HG03175 (cell line): ENCODE results near the gene CASTOR1.

Experiments
- ATAC-seq: cut with Tn5 transposase; IDR thresholded peaks from one replicate; pipeline ENCODE4 v1.9.1; 2021; ENCODE audit warnings: mild to moderate bottlenecking, moderate library complexity; ENCODE audit not compliant: unreplicated experiment

The CASTOR1 gene

DNA sequence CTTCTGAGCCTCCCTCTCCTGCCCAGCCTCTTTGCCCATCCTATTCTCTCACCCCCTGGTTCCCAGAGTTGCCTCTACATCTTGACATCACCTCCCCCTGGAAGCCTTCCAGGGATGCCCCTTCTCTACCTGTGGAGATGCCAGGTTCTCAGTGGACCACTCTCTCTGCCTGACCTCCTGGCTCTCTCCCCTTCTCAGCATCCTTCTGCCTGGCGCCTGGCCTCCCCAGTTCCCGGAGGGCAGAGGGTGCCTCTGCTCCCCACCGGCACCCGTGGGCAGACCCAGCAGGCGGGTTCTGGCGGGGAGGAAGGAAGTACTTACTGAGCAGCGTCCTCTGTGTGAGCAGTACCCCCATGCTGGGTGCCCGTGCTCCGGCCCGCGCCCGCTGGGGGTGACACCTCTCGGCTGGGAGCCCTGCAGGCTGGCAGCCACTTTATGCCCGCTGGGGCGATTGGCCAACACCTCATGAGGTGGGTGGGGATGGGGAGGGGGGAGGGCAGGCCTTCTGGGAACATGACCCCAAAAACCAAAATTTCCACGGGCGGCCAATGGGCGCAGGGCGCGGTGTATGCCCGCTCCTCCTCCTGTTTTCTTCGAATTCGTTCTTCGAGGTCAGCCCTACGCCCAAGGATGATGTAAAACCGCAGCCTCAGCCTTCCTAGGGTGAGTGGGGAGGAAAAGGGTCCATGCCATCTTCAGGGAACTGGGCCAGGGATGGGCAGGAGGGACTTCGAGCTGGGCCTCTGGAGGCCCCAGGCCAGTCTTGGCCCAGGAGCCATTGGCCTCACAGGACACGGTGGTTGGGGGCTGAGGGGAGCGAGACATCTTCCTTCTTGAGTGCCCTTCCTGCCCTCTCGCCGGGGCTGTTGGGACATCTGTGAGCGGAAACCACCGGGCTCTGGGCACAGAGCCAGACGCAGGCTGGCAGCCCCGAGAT is 22.6 kb downstream of the CASTOR1 start, which contains the start of gene OSM:
Gene OSM, minus strand, starts transcription at position 407 of the 937 bp plus-strand sequence. Its CDS starts 52 bp downstream, at position 355.
- ATAC-seq: no peak

DNA sequence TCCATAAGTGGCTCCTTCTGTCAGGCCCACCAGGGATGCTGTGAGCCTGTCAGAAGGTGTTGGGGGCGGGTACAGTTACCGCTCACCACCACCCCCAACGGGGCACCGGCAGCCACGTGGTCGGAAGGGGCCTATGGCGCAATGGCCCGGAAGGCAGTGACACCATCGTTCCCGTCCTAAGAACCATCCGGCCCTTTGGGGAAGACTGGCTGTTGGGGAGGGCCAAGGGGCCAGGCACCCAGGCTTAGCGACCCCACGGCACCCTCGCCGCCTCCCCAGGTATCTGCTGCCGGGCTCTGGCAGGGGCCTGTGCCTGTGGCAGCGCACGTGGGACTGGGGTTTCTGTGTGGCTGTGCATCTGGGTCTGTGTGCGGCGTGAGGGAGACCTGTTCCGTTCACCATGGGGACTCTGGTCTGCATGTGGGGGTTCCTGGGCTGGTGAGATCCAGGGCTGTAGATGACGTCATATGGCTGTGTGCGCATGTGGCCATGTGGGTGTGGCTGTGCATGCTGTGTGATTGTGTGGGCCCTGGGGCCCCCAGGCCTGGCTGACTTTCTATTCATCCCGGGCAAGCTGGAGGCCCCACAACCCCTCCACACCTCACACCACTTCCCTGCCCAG is 23.4 kb downstream of the CASTOR1 start:
- ATAC-seq: peak; percentile 70

DNA sequence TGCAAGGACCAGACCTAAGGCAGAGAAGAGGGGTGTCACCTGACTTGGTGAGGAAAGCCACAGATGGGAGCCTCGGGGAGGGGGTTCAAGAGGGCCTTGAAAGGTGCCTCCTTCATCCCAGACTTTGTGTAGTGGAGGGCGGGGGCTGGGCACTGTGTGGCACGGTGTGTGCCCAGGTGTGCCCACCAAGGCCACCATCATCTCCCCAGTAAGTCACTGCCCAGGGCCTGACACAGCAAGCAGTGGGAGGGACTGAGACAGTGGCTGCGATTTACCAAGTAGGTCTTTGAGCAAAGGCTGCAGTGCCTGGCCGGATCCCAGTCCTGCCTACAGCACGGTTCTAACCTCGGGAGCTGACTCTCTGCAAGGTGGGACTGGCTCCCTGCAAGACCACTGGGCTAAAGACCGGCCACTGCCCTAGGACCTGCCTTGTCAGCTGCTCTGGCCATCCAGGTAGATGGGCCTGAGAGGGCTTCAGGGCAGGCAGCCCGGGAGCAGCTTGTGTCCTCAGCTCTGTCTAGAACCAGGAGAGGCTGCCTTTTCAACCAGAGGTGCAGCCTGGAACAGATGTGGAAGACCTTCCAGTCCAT is 24.1 kb downstream of the CASTOR1 start:
- no peak for ATAC-seq

- ATAC-seq: no peak
These were observed 25.4 kb downstream of the CASTOR1 start for GRCh38 chr22:30263883-30264282.

DNA sequence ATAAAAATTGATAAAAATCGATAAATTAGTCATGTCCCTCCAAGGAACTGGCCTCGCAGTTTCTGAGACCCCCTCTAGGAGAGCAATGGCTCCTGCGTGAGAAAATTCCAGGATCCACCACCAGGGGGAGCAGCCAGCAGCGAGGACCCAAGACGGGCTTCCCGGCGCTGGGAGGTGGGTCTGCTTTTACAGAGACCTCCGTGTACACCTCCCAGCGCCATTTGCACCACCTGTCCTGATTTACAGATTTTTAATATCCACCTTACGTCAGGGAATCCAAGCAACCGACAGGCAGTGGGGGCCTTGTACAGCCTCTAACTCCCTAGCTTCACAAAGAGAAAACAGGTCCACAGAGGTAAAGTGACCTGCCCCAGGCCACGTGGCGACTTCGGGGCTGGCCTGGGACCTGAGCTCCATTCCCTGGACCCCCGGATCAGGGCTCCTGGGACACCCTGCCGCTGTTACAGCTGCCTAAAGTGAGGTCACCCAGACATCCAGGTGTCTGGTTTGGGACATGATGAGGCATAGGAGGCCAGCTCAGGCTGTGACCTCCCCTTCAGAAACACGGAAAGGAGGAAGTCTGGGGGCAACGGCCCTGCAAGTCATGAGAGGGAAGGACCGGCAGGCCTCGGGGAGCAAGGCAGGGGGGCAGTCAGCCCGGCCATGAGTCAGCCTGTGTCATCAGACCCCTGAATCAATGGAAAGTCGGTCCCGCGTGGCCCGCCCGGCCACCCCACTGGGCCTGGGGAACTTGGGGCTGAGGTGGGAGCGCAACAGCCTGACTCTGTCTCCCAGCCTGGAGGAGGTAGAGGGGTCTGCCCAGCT is 26.2 kb downstream of the CASTOR1 start:
- ATAC-seq: no peak

GRCh38 chr22:30262112-30262511 is 27.2 kb downstream of the CASTOR1 start:
- ATAC-seq: no peak

DNA sequence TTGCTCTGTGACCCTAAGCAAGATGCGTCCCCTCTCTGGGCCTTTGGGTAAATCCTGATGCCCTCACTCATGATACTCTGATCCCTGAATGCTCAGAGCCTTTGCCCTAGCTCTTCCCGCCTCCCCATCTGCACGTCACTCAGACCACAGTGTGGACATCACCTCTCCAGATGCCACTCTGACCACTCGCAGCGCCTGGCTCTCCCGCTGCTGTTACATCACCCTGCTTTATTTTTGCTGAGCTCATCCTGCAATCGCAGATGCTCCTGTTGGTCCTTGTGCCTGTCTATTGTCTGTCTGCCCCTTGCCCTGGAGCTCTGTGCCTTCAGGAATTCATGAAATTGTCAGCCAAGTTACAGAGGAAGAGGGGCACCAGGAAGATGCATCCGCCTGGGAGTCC is 28.2 kb downstream of the CASTOR1 start:
- ATAC-seq: no peak

DNA sequence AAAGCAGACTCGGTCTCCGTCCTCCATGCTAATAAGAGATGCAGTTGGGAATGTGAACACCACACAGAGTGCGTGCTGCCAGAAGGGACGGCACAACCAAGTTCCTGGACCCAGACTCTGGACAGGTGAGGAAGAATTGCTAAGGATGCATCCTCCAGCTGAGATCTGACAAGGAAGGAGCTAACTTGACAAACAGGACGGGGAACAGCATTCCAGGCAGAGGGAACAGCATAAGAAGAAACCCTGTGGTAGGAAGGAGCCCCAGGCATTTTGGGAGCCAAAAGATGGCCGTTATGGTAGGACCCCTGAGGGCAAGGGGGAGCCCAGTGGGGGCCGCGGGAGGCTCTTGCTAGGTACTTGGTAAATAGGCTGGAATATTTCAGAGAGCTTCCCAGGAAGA is 28.6 kb downstream of the CASTOR1 start:
- no peak for ATAC-seq

- no peak for ATAC-seq
These were observed 29.0 kb downstream of the CASTOR1 start for GRCh38 chr22:30260276-30260675.

- ATAC-seq: no peak
These were observed 35.0 kb downstream of the CASTOR1 start for GRCh38 chr22:30254314-30254713.

- no peak for ATAC-seq
These were observed 36.0 kb downstream of the CASTOR1 start for GRCh38 chr22:30253205-30253852.

DNA sequence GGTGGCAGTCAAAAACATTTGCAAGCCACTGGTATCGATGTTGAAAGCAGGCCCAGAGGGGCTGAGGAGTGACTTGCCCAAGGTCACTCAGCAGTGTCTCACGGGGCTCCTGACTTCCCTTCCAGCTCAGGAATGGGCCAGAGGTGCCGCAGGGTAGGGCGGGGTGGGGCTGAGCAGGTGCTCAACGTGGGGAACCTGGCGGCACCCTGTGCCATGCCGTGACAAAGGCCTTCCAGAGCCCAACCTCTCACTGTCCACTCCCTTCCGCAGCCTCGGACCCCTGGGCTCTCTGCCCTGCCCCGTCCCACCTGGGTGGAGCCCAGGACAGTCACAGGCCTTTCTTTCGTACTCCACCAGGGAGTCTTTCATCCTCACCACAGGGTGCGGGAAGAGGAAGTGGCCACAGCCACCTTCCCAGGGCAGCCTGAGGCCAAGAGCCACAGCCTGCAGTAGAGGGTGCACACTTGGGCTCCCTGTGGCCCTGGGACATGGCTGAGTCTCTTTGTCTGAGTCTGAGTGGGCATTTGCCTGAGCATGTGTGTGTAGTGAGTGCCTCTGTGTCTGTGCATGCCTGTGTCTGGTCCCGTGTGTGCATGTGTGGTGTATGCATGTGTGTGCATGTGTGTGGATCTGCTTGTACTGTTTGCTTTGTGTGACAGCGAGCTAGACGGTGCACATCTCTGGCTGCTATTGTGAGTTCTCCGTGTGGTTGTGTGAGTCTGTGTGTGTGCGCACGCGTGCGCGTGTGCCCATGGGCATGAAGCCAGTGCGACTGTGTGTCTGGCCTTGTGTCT is 36.7 kb downstream of the CASTOR1 start:
- ATAC-seq: no peak

DNA sequence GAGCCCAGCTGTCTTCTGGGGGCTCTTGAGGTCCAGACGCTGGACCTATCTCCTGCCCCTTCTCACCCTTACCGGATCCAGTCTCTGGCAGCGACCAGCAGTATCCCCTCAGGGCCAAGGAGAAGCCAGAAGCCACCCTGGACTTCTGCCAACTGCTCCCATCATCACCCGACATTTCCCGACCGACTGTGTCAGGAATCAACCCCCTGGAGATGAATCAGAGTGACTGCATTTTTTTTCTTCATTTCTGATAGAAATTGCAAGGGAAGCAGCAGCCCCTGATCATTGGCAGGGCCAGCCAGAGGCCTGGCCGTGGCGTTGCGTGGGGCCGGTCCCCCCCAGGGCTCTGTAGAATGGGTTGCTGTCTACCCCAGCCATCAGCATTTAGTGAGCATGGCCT is 37.6 kb downstream of the CASTOR1 start:
- no peak for ATAC-seq

GRCh38 chr22:30250661-30251267 is 38.5 kb downstream of the CASTOR1 start:
- no peak for ATAC-seq

DNA sequence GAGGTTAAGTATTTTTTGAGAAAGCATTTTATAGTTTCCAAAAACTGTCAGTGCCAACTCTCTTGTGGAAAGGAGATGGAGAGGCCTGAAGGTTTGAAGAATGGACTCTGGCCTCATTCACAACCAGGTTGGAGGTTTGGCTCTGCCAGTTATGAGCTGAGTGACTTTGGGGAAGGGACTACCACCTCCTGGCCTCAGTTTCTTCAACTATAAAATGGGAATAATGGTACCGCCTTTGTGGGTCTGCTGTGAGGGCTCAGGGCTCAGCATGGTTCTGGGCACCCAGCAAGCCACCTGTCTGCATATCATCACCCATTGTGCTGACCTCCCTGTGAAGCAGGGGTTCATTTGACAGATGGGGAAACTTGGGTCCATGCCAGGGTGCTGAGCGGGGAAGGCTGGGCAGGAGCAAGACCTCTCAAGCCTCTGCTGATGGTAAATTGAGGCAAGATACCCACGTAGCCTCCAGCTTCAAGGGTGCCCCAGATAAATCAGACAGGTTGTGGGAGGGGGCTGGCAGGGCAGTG is 39.2 kb downstream of the CASTOR1 start:
- no peak for ATAC-seq

DNA sequence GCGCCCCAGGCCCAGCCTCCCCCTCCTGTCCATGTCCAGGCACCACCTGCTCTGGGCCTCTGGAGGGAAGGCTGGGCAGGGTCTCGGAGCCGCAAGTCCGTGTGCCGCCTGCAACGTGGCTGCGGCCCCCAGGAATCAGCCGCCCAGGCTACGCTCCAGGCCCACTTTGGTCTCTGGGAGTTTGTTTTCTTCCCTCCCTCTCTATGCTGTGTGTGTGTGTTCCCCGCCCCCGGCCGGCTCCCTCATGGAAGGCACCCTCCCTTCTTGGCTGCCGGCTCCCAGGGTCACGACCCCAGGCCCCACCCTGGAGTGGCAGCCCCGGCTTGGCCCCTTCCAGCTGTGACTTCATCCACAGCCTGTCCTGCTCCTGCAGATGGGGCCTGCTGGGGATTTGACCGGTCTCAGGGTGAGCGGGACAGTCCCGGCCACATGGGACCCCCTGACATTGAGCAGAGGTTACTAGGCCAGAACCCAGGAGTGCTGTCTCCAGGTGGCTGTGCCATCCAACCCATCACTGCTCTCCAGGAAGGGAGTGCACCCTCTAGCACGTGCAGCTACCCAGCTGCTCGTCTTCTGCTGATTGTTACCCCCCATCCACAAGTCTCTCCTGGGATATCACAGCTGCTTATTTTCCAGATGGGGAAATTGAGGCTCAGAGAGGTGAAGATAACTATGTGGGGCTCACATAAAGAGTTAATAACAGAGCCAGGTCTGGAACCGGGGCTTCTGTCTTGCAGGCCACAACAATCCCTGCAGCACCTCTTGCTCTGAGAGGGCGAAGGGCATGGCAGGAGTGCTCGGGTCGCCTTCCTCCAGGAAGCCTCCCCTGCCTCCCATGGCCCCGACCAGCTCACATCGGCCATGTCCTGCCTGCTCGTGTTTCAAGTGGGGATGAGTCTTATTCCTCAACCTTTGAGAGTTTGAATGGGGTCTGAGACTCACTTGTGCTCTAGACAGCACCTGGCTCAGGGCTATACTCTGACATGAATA is 40.0 kb downstream of the CASTOR1 start:
- no peak for ATAC-seq

- no peak for ATAC-seq
These were observed 40.8 kb downstream of the CASTOR1 start for GRCh38 chr22:30248484-30248883.

GRCh38 chr22:30247974-30248373 is 41.3 kb downstream of the CASTOR1 start:
- ATAC-seq: no peak
